Raji (cell line): ENCODE results near the gene GPR137.

Source experiments
- POLR2A ChIP-seq: IDR thresholded peaks from 2 replicates; pipeline ENCODE4 v1.6.1; 2011; ENCODE audit warnings: low read depth, low read length, control low read depth; ENCODE audit not compliant: insufficient read depth

The GPR137 gene, protein sequence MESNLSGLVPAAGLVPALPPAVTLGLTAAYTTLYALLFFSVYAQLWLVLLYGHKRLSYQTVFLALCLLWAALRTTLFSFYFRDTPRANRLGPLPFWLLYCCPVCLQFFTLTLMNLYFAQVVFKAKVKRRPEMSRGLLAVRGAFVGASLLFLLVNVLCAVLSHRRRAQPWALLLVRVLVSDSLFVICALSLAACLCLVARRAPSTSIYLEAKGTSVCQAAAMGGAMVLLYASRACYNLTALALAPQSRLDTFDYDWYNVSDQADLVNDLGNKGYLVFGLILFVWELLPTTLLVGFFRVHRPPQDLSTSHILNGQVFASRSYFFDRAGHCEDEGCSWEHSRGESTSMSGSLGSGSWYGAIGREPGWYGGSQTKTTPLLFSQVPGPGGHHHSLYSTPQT

DNA sequence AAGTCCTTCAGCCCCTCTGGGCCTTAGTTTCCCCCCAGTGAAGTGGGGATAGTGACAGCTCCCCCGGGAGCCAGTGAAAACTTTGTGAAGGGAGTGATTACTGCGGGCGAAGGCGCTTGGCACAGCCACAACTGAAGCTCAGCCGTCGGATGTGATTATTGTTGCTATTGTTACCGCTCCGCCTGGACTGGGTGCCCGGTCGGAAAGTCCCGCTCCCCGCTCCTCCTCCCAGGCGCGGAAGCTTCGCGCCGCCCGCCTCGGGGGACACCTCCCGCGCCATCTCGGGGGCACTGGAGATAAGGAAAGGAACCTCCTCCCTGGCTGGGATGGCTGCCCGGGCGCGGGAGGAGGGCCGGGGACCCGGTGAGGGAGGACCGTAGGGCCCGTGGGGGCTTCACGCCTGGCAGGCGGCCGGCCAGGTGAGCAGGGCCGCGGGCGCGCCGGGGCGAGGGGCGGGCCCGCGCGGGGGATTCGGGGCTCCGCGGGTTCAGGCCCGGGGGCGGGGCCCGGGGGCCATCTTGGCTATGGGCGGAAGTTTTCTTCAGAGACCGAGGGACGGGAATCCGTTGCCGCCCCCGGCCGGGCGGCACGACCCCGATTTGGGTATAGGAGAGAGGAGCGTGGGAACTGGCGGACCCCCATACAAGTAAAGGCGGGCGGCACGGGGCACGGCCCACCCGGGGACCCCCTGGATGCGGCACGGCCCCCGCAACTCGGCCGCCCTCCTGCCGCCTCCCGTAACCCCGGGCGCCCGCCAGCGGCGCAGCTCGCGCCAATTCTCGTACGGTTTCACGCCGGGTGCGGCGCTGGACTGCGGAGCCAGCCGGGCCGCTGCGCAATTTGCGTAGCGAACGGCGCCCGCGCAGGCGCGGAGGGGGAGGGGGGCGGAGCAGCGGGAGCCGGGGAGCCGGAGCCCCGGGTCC lies at the start of gene GPR137:
TSS of gene GPR137 (plus strand) at position 887 of the 923 bp plus-strand sequence. CDS start 677 bp downstream, outside the sequence.
- no peak; the same call in 1 of the 2 replicates for TF ChIP-seq POLR2A

DNA sequence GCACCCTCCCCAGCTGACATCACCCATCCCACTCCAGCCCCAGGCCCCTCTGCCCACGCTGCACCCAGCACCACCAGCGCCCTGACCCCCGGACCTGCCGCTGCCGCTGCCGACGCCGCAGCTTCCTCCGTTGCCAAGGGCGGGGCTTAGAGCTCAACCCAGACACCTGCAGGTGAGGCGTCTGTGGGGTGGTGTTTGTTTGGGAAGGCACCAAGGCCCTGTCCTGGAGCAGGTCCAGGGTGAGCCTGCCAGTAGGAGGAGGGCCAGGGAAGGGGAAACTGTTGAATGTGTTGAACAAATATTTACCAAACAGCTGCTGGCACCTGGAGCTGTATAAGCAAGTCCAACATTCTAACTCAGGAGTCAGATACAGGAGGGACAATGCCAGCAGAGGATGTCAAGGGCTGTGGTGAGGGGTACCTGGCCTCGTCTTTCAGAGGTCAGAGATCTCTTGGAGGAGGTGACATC lies 48.1 kb upstream of the GPR137 start:
- TF ChIP-seq POLR2A = no peak

DNA sequence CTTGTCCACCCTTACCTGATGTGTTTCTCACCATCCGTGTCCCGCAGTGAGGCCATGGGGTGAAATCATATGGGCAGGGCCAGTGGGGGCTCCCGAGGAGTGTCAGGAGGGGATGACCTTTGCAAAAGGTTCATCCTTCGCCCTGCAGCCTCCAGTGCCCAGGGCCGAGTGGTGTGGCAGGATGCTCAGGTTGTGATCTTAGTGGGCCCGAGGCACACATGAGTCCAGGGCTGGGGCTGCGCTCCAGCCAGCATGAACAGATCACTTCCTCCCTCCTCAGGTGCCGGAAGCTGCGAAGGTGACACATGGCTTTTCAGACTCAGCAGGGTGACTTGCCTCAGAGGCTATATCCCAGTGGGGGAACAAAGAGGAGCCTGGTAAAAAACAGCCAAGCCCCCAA lies 47.6 kb upstream of the GPR137 start:
- TF ChIP-seq POLR2A = no peak; the same call in 1 of the 2 replicates

DNA sequence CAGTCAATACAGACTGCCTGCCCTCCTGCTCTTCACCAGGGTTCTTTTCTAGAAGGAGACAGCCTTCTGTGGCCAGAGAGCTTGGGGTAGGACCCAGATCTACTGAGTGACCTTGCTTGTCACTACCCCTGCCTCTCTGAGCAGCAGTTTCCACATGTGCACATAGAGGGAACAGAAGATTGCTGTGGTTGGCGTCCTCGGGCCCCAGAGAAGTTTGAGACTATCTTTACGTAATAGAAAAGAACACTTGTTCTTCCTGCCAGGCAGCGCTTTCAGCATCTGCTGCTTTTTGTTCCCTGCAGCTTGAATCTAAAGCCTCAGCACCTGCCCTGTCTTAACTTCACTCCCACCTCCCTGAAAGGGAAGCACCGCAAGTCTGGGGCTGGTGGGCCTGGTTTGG lies 46.6 kb upstream of the GPR137 start:
- TF ChIP-seq POLR2A = no peak

DNA sequence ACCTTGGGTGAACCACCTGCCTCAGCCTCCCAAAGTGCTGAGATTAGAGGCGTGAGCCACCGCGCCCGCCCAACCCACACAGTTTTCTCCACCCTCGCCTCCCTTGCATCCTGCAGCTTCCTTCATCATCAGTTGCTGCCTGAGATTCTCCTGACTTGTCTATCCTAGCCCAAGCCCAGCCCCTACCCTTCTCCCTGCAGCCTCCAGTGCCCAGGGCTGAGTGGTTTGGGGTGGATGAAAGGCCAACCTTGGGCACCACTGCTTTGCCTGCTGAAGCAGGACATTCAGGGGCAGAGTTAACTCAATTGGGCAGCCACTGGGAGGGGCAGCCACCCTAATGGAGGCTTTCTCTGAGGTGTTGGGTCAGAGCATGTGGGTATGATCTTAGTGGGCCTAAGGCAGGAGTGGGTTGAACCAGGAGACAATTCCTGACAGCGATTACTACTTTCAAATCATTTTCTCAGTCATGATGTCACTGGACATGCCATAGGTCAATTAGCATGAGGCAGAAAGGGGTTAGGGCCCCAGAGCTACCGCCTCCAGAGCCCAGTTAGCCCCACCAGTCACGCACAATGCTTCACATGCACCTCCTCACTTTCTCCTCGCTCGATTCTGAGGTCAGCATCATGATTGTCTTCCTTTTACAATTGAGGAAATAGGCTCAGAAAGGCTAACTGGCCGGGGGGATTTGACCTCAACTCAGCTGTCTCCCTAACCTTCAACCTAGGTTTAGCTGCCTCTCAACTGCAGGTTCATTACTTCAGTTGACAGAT lies 45.8 kb upstream of the GPR137 start:
- no peak for TF ChIP-seq POLR2A

DNA sequence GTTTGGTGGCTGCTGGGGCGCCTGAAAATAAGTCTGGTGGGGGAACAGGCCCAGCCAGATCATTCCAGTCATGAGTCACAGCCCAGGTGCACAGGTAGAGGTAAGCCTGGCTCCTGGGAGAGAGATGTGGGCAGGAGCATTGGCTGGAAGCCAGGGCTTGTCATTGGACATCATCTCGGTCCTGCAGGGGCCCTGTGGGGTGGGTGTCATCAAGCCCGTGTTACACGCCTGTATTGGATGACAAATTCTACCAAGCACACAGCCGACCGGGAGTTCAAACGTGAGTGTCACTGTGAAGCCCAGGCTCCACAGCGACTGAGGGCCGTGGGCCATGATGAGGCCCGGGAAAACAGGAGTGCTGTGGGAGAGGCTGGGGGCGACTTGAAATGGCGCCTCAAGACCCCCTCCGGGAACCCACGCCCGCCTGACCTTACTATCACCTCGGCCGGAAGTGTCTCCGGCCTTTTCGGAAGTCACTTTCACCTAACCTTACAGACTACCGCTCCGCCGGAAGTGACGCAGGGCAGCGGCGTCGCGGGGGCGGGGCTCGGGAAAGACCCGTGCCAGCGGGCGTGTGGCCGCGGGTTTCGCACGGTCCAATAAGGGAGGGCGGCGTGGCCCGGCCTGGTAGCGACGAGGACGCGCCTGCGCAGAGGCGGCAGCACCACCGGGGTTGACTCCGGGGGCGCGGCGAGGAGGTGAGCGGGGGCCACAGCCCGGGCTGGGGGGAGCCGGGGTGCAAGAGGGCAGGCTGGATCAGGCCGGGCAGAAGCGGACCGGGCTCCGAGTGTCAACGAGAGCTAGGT lies 45.0 kb upstream of the GPR137 start, which contains the start of gene FKBP2:
TSS of gene FKBP2 (plus strand) at position 661 of the 806 bp plus-strand sequence. CDS start 1,293 bp downstream, outside the sequence.
- TF ChIP-seq POLR2A = peak; percentile 93

DNA sequence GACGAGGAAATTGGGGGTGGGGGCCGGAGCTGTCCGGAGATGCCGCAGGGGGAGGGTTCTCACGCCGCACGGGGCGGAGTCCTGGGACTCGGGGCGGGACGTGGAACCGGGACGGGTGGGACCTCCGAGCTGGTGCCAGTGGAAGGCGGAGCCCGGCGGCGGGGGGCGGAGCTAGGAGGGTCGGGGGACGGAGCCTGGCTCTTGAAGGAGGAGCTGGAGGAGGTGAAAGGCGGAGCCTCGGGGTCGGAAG lies 44.5 kb upstream of the GPR137 start:
- TF ChIP-seq POLR2A = no peak

DNA sequence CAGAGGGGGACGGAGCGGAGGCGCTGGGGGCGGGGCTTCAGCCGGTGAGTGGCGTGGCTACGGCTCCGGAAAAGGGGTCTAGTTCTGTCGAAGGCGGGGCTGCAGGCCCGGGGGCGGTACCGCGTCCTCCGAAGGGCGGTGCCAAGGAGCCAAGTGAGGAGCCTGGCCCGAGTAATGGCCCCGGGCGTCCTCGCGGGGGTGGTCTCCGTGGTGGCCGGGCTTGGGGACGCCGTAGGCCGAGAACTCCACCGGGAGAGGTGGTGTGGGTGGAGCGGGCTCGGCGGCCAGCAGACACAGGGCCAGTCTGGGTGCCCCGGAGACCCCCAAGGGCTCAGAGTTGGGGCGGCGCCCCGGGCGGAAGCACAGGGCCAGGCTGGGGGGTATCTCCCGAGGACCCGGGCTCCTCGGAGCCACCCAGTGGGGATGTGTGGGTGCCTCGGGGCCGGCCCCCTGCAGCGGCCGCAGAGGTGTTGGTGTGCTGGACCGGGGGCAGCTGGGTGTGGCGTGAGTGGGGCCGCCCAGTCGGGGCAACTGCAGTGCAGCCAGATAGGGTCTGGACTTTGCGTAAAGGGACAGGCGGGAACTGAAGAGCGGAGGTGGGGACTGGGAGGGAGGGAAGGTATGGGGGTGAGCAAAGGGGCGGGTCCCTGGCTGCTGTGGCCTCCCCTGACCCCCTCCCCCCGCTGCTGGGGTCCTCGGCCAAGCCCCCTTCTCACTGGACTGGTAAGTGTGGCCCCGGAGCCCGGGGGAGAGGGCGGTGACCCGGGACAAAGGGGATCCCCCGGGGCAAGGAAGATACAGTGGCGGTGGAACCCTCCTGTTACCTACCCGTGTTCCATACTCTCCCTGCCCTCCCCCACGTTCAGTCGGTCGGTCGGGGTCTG lies 43.9 kb upstream of the GPR137 start:
- peak; percentile 63 for TF ChIP-seq POLR2A

DNA sequence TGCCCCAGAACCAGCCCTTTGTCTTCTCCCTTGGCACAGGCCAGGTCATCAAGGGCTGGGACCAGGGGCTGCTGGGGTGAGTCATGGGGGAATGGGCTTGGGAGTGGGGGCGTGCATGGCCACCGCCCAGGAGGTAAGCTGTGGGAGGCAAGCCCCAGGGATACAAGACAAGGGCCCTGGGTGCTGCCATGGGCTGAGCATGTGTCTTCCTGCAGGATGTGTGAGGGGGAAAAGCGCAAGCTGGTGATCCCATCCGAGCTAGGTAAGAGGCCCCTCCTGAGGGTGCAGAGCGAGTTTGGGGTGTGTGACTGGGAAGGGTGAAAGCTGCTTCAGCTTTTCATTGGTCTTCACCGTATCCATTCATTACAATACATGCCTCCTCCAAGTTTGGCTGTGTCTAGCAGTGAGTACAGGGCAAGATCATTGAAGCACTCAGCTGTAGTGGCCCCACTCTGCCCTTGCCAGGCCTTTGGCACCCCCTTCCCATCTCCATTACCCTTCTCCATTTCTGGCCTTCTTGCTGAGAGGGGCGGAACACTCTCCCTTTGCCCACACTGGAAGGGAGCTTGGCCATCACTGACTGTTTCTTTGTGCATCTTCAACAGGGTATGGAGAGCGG lies 42.3 kb upstream of the GPR137 start:
- peak; percentile 36; the same call in 1 of the 2 replicates for TF ChIP-seq POLR2A

DNA sequence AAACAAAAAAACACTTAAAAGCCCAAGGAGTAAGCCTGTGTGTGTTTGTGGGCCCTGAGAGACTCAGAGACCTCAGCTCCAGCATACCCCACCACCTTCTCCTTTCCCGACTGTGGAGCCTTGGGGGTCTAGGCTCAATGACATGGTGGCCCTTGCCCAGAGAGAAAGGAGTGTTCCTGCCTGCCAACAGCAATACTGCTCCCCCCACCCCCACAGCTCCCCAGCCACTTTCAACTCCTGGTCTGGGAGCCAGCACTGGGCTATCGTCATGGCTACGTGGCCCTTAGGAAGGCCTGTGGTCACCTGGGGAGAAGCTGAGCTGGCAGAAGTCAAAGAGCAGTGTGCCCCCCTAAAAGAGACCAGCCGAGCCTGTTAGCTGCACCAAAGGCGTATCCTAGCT lies 41.5 kb upstream of the GPR137 start:
- TF ChIP-seq POLR2A = no peak

DNA sequence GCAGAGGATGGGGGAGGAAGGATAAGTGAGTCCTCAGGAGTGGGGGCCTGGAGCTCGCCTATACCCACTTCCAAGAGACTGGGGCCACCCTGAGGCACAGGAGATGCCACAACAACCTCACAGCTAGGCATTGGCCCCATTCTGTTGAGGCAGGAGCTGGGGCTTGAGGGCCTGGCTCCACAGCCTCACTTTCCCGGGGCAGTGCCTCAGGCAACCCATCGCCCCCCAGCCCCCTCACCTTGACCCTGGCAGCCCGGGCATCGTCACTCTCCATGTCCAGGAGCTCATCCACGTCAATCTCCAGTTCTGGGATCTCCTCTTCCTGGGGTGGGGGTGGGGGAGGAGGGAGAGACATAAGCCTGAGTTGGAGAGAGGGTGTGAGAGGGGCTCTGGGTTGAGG lies 40.7 kb upstream of the GPR137 start:
- no peak for TF ChIP-seq POLR2A

DNA sequence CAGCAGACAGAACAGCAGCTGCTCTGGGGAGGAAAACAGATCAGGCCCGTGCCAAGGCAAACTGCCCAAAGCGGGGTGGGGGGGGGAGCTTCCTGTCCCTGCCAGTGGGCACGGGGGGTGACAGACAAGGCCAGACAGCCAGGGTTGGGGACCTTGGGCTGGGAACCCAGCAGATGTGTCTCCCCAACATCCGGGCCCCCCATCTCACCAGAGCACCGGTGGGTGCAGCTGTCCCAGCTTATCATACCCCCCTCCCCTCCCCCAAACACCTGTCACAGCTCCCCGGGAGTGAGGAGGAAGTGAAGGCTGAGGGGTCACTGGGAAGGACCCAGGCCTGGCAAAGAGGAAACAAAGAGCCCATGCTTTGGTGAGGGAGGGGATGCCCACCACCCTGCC lies 40.2 kb upstream of the GPR137 start:
- TF ChIP-seq POLR2A = no peak
